Left hindlimb (tissue), 1 donor: ENCODE measurements around the gene UPK1B.

Experiments
- DNase-seq: peaks from one replicate; pipeline ENCODE4 v3.0.0-alpha.2; 2018

UPK1B gene

DNA sequence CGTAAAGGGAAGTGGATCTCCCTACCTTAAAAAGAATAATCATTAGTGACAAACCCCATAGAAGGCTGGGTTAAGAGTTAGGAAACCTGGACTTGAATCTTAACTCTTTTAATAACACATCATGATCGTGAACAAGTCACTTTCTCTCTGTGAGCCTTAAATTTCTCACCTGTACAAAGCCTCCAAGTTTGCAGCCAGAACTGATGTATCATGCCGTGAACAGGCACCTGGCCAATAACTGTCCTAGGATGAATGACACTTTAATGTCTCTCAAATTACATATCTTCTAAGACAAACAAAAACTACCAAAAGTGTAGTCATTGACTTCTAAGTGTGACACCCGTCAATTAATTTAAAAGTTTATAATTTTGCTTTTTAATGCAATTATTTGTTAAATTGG is 3.9 kb downstream of the UPK1B start:
- no peak for DNase-seq

GRCh38 chr3:119181765-119182164 is 8.4 kb downstream of the UPK1B start:
- DNase-seq, result no peak

- no peak for DNase-seq
These were observed 10.7 kb downstream of the UPK1B start for GRCh38 chr3:119184111-119184510.

DNA sequence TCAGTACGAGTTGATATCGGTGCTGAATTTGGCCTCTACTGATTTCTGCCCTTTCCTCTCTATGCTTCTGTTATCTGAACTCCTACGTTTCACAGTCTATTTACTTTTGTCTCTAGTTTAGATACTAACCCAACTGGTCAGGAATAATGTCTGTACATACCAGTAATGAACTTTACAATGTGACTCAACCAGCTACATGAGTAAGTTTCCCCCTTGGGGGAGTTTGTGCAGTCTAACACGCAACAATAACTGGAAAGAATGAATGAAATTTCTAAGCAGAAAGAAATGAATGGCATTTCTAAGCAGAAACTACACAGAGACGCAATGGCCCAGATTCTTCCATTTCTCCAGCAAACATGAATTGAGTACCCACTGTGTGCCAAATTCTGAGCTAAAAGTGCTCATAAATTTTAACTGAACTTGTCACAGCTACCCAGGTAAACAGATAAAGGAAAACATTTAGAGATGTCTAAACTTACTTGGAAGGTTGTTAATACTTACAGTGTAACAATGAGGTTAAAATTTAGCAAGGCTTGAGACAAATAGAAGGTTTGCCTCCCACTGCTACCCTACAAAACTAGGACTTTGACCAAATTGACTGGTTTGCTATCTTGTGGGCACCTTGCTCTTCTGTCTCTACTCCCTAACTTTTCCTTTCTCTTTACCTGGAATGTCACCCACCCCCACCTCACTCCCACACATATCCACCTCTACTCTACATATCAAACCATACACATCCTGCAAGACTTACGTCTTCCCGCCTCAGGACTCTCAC is 11.6 kb downstream of the UPK1B start:
- no peak for DNase-seq

GRCh38 chr3:119187266-119187665 is 13.9 kb downstream of the UPK1B start:
- no peak for DNase-seq

GRCh38 chr3:119191800-119192199 is 18.4 kb downstream of the UPK1B start:
- no peak for DNase-seq

DNA sequence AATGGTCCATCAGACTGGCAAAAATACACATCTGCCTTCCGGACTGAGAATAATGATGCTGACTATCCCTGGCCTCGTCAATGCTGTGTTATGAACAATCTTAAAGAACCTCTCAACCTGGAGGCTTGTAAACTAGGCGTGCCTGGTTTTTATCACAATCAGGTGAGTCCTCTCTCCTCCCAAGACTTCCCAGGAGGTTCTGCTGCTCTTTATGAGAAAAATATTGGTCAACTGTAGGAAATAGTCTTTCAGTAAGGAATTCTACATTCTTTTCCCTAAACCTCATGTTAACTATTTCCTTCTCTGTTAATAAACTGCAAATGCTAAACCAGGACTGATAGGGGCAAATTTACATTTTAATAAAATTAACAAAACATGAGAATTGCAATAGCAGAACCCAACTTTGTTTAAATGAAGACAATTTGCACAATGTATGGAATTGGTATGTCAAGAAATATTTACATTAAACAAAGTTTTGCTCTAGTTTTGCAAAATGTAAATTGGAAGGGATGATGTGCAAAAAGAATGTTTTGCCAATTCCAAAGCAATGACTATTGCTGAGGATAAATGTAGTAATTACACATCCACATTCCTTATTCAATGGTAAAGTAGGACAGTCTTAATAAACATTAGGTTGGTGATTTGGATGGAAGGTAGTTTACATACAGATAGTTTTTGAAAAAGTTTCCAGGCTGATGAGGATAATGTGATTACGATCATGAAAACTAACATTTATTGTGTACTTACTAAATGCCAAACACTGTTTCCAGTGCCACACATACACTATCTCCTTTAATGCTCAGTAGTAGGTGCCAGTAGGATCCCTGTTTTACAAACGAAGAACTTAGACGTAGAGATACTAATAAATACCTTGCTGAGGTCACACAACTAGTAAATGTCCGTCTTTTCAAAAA is 21.1 kb downstream of the UPK1B start:
- DNase-seq, result no peak

GRCh38 chr3:119195151-119195476 is 21.7 kb downstream of the UPK1B start:
- no peak for DNase-seq

GRCh38 chr3:119195911-119196310 is 22.5 kb downstream of the UPK1B start:
- no peak for DNase-seq

- DNase-seq, result peak; percentile 36
These were observed 31.8 kb downstream of the UPK1B start for GRCh38 chr3:119205209-119205608.

- no peak for DNase-seq
These were observed 32.3 kb downstream of the UPK1B start for GRCh38 chr3:119205685-119206084.

DNA sequence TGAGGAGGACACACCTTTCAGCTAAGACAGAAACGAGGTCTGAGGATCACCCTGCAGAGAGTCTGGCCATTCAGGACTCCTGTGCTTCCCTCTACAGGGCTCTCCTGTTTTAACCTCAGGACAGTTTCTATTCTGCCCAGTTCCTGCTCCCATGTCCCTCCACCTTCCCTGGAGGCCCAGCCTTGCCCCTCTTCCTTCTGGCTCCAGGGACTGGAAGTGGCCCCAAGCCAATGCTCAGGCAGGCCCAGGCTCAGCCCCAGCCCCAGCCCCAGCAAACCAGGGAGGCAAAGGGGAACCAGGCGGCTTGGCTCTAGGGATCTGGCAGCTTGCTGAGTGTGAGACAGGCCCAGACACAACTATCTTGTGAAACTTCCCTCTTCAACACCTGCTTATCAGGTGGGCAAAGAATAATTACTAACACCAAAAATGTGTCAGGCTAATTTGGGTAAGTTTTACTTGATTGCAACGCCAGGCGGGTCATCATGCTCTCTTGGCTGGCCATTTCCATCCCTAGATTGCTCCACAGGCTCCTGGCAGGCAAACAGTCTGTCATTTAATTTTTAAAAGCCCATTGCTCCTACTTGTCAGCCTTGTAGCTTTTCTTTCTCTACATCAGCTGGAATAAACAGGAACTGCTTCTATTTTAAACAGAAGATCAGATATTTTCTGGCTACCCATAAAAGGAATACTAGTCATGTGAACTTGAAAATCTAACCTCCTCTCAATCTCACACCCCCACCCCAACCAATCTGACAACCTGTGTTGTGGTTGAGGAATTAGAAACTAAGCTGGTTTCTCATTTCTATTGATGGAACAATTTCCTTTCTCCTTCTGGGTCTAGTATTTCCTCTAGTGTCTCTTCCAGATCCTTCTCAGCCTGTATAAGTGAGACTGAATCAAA is 33.5 kb downstream of the UPK1B start:
- no peak for DNase-seq

GRCh38 chr3:119207512-119207875 is 34.1 kb downstream of the UPK1B start:
- no peak for DNase-seq

- no peak for DNase-seq
These were observed 37.8 kb downstream of the UPK1B start for GRCh38 chr3:119211193-119211592.

- no peak for DNase-seq
These were observed 38.4 kb downstream of the UPK1B start for GRCh38 chr3:119211803-119212202.

GRCh38 chr3:119219069-119219468 is 45.7 kb downstream of the UPK1B start:
- DNase-seq, result no peak

GRCh38 chr3:119220198-119220597 is 46.8 kb downstream of the UPK1B start:
- DNase-seq, result no peak

DNA sequence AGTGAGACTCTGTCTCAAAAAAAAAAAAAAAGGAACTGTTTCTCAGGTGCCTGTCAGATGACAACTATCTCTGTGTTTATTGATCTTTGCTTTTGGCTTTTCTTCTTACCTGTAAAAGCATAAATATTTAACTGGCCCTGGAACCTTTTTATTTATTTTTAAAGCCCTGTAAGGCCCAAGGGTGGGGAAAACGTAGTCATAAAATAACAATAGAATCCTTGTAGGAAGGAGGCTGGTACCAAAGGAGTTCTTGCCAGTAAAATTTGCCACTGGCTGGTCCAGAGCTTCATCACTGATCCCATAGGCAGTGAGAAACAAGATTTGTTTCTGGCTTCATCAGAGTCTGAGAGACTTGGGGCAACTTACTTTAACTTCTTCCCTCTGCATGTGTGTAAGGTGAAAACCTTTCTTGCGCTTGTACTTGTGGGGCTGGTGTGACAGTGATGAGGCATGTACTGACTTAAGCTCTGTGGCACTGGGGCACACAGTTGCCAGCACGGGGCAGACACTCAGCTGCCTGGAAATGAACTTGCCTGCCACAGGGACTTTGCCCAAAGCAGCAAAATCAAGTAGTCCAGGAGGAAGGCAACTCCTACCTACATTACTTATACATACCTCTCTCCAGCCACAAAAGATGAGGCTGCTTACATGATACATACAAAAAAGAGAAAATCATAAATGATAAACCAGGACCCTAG is 47.7 kb downstream of the UPK1B start:
- DNase-seq, result no peak

DNA sequence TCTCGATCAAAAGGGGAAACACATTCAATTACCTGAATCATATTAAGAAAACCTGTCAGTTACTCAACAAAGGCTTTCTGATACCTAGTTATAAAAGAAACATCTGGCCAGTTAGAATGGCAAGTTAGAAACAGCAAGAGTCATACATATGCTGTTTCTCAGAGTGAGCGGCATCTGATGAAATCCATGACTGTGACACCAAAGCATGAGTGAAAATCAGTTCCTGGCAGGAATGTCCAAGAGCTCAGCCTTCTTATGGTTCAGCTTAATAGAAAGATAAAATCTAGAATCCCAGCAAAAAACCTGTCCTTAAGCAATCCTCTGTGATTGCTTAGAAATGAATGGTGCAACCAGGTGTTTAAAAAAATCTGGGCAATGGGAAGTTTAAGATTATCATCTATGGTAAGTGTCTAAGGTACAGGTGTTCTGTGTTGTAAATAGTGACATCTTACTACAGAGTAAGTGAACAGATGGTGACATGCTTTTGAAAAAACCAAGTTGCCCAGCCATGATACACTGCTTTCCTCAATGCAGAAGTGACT is 48.5 kb downstream of the UPK1B start:
- no peak for DNase-seq

GRCh38 chr3:119222391-119222790 is 49.0 kb downstream of the UPK1B start:
- no peak for DNase-seq

DNA sequence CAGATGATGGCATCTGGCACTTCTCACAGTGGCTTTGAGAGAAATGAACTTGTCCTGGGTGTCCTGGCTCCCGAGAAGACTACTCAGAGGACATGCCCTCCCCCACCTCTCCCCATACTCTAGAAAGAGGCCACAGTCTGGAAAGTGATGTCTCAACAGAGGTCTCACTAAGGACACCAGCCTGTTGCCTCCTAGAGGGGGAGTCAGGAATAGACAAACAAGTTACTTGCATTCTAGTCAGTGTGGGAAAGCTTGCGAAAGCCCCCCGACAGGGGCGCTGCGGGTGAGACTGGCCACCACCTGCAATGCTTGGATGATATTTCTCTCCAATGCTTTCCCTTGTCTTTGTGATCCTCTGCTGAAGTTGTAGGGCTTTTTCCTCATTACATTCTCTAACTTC is 50.1 kb downstream of the UPK1B start:
- no peak for DNase-seq

GRCh38 chr3:119225121-119225520 is 51.7 kb downstream of the UPK1B start:
- no peak for DNase-seq
